ENCODE measurements around the gene NRIP1.

DNA sequence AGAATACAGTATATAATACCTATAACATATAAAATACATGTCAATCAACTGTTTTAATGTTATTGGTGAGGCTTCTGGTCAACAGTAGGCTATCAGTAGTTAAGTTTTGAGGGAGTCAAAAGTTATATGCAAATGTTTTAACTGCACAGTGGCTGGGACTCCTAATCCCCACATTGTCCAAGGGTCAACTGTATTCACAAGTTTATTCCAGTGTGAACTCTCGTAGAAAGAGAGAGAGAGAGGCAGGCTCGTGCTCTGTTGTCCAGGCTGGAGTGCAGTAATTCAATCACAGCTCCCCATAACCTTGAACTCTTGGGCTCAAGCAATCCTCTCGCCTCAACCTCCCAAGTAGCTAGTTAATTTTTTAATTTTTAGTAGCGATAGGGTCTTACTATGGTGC, 66.0 kb downstream of the NRIP1 start:
- TF ChIP-seq, protein P1, sequence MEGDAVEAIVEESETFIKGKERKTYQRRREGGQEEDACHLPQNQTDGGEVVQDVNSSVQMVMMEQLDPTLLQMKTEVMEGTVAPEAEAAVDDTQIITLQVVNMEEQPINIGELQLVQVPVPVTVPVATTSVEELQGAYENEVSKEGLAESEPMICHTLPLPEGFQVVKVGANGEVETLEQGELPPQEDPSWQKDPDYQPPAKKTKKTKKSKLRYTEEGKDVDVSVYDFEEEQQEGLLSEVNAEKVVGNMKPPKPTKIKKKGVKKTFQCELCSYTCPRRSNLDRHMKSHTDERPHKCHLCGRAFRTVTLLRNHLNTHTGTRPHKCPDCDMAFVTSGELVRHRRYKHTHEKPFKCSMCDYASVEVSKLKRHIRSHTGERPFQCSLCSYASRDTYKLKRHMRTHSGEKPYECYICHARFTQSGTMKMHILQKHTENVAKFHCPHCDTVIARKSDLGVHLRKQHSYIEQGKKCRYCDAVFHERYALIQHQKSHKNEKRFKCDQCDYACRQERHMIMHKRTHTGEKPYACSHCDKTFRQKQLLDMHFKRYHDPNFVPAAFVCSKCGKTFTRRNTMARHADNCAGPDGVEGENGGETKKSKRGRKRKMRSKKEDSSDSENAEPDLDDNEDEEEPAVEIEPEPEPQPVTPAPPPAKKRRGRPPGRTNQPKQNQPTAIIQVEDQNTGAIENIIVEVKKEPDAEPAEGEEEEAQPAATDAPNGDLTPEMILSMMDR (IDR thresholded peaks at IDR 0.05), result no peak
- TF ChIP-seq POLR2A (IDR thresholded peaks at IDR 0.05), result no peak

Measured in tibial nerve (tissue), 3 donors.